Umbilical cord (tissue), 2 donors: ENCODE data around the gene MLANA. TPM values are rescaled to one million over a fixed set of nuclear protein-coding genes. Genes with fewer than 3 reads are reported as not detected.

Experiments
- DNase-seq: peaks from one replicate; pipeline ENCODE4 v3.0.0-alpha.2; 2015; ENCODE audit warnings: low spot score
- total RNA-seq: library from RNA; depleted of rRNA; stranded (reverse); fragments of >200 nt; gene quantifications from one replicate; pipeline ENCODE4 v1.2.3, GENCODE V29; 2014; ENCODE audit warnings: low replicate concordance; ENCODE audit not compliant: insufficient read depth

The MLANA gene
- total RNA-seq, 1 donor from 2014 or later, result 1.2 TPM

DNA sequence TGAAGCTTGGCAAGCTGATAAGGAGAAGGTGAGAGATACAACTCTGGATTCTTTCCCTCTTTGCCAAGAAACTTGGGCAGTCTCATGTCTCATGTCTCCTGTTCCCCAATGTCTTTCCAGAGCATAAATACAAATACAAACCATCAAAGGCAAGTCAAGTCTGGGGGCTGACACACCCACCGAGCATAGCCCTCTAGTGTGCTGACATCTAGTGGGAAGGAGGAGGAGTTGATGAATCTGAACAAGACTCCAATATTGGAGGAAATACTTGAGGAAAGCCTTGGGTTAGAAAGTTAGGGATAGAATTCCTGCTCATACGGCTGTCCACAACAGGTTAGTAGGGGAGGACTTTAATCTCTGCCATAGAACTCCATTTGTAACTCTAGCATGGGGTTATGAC, 8.6 kb downstream of the MLANA start:
- DNase-seq, result no peak

DNA sequence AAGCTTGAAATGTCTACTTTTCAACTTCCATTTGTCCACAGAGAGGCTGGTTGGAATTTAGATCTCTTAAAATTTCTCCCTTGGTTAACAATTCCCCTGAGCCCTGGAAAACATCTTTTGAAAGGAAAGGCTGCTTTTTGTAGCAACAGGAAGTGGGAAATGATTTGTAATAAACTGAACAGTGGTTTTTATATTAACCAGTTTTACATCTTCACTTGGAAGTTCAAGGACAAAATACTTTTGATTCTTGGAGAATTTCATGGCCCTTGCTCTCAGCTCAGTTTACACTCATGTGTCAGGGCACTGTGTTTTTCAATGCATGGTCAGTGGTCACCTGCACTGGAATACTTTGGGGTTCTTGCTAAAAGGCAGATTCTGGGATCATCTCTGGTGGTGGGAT, 9.9 kb downstream of the MLANA start:
- no peak for DNase-seq

- no peak for DNase-seq
These were observed 11.7 kb downstream of the MLANA start for GRCh38 chr9:5902377-5902776.

- no peak for DNase-seq
These were observed 18.2 kb downstream of the MLANA start for GRCh38 chr9:5908918-5909317.

- no peak for DNase-seq
These were observed 19.3 kb downstream of the MLANA start for GRCh38 chr9:5909976-5910375.

- DNase-seq, result no peak
These were observed 19.8 kb downstream of the MLANA start for GRCh38 chr9:5910413-5911057.

GRCh38 chr9:5915438-5915837, 24.7 kb downstream of the MLANA start:
- DNase-seq, result no peak

- no peak for DNase-seq
These were observed 26.6 kb downstream of the MLANA start for GRCh38 chr9:5917273-5917672.

GRCh38 chr9:5917888-5918287, 27.2 kb downstream of the MLANA start:
- DNase-seq, result no peak

DNA sequence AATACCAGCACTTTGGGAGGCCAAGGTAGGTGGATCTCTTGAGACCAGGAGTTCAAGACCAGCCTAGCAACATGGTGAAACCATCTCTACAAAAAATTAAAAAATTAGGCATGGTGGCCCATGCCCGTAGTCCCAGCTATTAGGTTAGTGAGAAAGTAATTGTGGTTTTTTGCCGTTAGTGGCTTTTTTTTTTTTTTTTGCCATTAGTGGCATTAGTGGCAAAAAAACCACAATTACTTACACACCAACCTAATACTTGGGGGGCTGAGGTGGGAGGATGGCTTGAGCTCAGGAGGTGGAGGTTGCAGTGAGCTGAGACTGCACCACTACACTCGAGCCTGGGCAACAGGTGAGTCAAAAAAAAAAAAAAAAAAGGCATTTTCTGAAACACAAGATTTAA, 27.8 kb downstream of the MLANA start:
- DNase-seq, result no peak

DNA sequence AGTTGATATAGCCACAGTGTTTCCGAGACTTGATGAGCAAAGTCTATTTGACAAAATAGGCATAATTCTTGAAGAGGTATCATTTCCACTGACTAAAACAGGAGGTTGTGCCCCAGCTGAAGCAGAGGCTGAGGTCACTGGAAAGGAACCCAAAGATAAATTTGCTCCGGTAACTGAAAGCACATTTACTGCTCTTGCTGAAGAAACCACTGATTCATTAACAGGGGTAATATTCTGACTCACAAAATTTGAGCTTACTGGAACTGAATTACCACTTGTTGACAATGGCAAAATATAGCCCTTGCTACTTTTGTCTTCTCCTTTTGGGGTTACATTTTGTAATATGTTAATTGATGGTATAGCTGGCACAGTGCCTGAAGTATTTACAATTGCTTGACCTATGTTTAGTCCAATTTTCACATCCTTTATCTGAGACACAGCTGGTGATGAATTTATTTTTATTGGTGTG, 30.2 kb downstream of the MLANA start:
- no peak for DNase-seq

GRCh38 chr9:5922192-5922591, 31.5 kb downstream of the MLANA start:
- no peak for DNase-seq

GRCh38 chr9:5931657-5932056, 41.0 kb downstream of the MLANA start:
- no peak for DNase-seq

DNA sequence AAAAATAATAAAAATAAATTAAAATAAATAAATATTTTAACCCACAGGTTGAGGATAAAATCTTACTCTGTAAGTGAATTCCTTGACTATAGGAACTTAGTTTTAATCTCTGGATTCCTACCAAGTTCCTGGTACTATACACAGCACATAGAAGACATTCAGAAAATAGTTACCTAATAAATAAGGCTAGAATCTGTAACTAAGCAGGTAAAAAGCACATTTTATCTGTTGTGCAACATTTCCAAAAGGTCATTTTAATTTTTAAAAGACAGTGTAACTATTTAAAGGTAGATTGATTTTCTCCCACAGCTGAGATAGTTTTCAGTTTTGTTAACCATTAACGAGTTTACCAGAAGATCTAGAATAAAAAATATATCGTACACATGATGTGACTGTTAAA, 47.8 kb downstream of the MLANA start:
- DNase-seq, result no peak

DNA sequence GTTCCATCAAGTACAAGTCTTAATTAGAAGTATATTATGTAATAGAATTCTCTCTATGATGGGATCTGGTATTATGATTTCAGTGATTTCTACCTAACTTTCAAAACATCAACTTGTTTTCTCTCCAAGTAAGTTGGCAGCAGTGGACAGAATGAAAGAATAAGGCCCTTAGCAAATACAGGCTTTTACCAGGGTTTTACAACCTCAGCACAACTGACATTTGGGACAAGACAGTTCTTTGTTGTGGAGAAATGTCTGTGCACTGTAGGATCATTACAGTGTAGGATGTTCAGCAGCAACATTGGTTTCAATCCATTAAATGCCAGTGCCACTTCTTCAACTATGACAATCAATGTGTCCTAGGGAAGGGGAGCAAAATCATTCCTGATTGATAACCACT, 48.8 kb downstream of the MLANA start:
- DNase-seq, result no peak

- DNase-seq, result no peak
These were observed 50.5 kb downstream of the MLANA start for GRCh38 chr9:5941214-5941613.

- DNase-seq, result no peak
These were observed 54.4 kb downstream of the MLANA start for GRCh38 chr9:5945112-5945511.

DNA sequence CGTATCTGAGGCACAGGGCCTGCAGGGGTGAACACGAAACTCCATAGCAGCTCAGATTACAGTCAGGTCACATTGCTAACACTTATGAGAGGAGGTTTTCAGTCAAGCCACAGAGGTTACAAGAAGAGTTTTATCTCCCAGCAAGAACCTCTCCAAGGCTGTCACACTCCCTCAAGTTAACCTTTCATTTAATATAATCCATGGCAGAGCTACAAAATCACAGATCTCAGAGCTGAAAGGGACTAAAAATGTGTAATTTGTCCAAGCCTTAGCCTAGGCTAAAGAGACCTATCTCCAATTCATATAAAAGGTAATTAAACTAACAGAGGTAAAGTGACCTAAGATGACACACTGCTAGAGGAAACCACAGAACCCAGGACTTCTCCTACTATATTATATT, 57.2 kb downstream of the MLANA start:
- DNase-seq, result no peak

DNA sequence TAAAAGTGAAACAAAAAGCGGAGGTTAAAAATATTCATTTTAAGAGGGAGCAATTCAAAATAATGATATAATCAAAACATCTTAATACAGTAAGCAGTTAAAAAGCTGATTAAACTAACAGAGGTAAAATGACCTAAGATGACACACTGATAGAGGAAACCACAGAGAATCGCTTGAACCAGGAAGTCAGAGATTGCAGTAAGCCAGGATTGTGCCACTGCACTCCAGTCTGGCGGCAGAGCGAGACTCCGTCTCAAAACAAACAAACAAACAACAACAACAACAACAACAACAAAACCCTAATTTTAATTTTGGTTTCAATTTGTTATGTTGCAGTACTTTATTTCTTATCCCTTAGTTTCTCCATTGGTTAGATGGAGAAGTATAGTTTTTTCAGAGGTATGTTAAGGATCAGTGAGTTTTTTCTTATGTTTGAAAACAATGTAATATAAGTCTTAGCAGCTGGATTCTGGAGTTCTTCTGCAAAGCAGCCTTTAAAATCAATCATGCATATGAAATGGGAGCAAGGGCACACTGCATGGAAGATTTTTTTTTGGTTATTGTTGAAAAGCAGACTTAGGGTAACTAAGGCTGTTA, 58.5 kb downstream of the MLANA start:
- DNase-seq, result no peak

DNA sequence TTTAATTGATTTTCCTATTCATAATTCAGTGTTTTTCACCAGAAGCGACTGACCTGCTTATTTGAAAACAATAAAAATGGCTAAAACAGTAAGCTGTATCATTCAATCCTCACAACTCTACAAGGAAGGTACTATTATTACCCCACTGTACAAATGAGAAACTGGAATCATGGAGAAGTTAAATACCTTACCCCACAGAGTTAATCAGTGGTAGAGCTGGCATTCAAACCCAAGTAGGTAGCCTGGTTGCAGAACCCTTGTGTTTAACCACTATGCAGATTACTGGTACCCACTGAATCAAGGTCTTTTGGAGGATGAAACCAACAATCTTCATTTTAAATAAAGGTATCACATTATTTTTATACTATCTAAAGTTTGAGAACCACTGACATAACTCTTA, 59.6 kb downstream of the MLANA start:
- no peak for DNase-seq

DNA sequence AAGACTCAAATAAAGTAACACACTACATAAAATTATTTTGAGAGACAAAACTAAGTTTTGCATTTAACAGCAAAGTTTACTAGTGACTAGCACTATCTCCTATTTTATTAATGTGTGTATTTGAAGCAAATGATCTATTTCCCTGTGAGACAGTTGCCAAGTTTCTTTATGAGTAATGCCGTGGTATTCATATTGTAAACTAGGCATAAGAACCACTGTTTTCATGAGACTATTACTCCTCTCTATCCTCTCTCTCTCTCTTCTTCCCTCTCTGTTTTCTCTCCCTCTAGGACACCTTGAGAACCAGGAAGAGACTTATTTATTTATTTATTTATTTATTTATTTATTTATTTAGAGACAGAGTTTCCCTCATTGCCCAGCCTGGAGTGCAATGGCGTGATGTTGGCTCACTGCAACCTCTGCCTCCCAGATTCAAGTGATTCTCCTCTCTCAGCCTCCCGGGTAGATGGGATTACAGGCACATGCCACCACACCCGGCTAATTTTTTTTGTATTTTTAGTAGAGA, 61.1 kb downstream of the MLANA start:
- DNase-seq, result no peak

GRCh38 chr9:5953743-5954707, 63.3 kb downstream of the MLANA start:
- peak; percentile 18 for DNase-seq
